KOPT-K1 (cell line): Measurements from ENCODE around the gene MC3R.

Experiments used
- H3K27ac ChIP-seq: fragments of 200-600 bp; sonication (generic); 2 replicates; pipeline ENCODE4 v1.5.1; 2016; ENCODE audit warnings: antibody characterized with exemption, mild to moderate bottlenecking, low read depth, low read length; ENCODE audit not compliant: poor library complexity, severe bottlenecking
- H3K36me3 ChIP-seq: fragments of 200-600 bp; sonication (generic); 2 replicates; pipeline ENCODE4 v1.5.1; 2017; ENCODE audit warnings: antibody characterized with exemption, mild to moderate bottlenecking, low read length, moderate library complexity; ENCODE audit not compliant: insufficient read depth
- H3K9me3 ChIP-seq: fragments of 200-600 bp; sonication (generic); 2 replicates; pipeline ENCODE4 v1.5.1; 2017; ENCODE audit warnings: antibody characterized with exemption, low read length, mild to moderate bottlenecking; ENCODE audit not compliant: insufficient read depth, poor library complexity, severe bottlenecking

Gene MC3R

GRCh38 chr20:56289652-56290051, 41.1 kb downstream of the MC3R start:
- Histone ChIP-seq H3K27ac (no peak overlapping the region), H3K9me3 (no peaks in the 10 kb centered on the region), H3K36me3 (no peaks in the 10 kb centered on the region)

- no peaks in the 10 kb centered on the region for H3K36me3 ChIP-seq
- no peaks in the 10 kb centered on the region for H3K9me3 ChIP-seq
- no peak overlapping the region for H3K27ac ChIP-seq
Observed at GRCh38 chr20:56299362-56299761, 50.8 kb downstream of the MC3R start.
